K562 (cell line): Measurements from ENCODE around the gene CRTAP. TPM values are rescaled to one million over a fixed set of nuclear protein-coding genes. Genes with fewer than 3 reads are reported as not detected.

Experiments
- ATAC-seq: fragments of 200-7000 bp; cut with Tn5 transposase; 3 replicates; pipeline ENCODE4 v1.9.1; 2020; ENCODE audit warnings: moderate library complexity
- BruUV-seq: library from RNA; stranded (reverse); fragments of 400-500 nt; replicated peaks from 2 replicates; lab custom pipeline; 2021; lab: Mats Ljungman, UMichigan
- CTCF ChIA-PET: fragments of 300-600 bp; formaldehyde crosslinking; extraction: SDS; loops from one replicate; lab custom pipeline; 2021; ENCODE audit warnings: low intra/inter-chr PET ratio; lab: Yijun Ruan, JAX
- POLR2A ChIA-PET: fragments of 300-600, 350-650 bp; sonication (Branson Sonifier 250); formaldehyde crosslinking; extraction: SDS; loops from one replicate; lab custom pipeline; 2021; ENCODE audit warnings: antibody characterized with exemption, inconsistent platforms; lab: Yijun Ruan, JAX
- DNase-seq, 4 experiments: peaks; one replicate each; pipeline versions ENCODE4 v3.0.0 to v3.0.0-alpha.2; 2011 to 2018; ENCODE audit warnings: low spot score in 3 of 4, mixed read lengths in 3 of 4; ENCODE audit errors: extremely low read depth in 1 of 4
- FAIRE-seq: peaks from 2 replicates; lab custom pipeline; 2011; peaks lifted over from hg19 to GRCh38; lab: Jason Lieb, UNC
- H2AFZ ChIP-seq: 2 replicates; pipeline ENCODE4 v1.6.0; 2011; ENCODE audit warnings: low read depth, low read length, control low read depth, inconsistent platforms
- H3K27ac ChIP-seq: fragments of 200-600 bp; 3 replicates; pipeline ENCODE4 v1.8.0; 2011; ENCODE audit warnings: low read depth, mild to moderate bottlenecking, control low read depth, inconsistent platforms, low read length, moderate library complexity, mixed read lengths; ENCODE audit errors: extremely low read depth
- H3K27me3 ChIP-seq, 2 experiments: fragments of 300-600 bp in 1 of 2; 2 replicates in 1 of 2; 3 replicates in 1 of 2; pipeline versions ENCODE4 v1.6.0 to v1.8.0; 2011; ENCODE audit warnings: inconsistent platforms in 2 of 2, low read length in 2 of 2, mild to moderate bottlenecking in 1 of 2, mixed read lengths in 1 of 2, moderate library complexity in 1 of 2; ENCODE audit not compliant: control insufficient read depth in 2 of 2, insufficient read depth in 2 of 2
- H3K36me3 ChIP-seq: fragments of 300-600 bp; 3 replicates; pipeline ENCODE4 v1.8.0; 2011; ENCODE audit warnings: mild to moderate bottlenecking, low read length, inconsistent platforms; ENCODE audit not compliant: control insufficient read depth, insufficient read depth
- H3K4me1 ChIP-seq, 2 experiments: fragments of 200-600 bp in 1 of 2; replicated peaks in 1 of 2; 2 replicates in 1 of 2; 3 replicates in 1 of 2; pipeline versions ENCODE4 v1.5.1 to v1.8.0; 2011; ENCODE audit warnings: inconsistent platforms in 2 of 2, low read length in 2 of 2, mild to moderate bottlenecking in 1 of 2, mixed read lengths in 1 of 2, moderate library complexity in 1 of 2; ENCODE audit not compliant: control insufficient read depth in 2 of 2, insufficient read depth in 2 of 2
- H3K4me2 ChIP-seq: 2 replicates; pipeline ENCODE4 v1.6.1; 2011; ENCODE audit warnings: low read length, control low read depth, inconsistent platforms, mixed read lengths; ENCODE audit not compliant: insufficient read depth
- H3K4me3 ChIP-seq: fragments of 200-600 bp; sonication (generic), shearing (Covaris generic); 2 replicates; pipeline ENCODE4 v1.5.1; 2016; ENCODE audit warnings: control low read depth, inconsistent platforms
- H3K79me2 ChIP-seq: fragments of 200-600 bp; 3 replicates; pipeline ENCODE4 v1.8.0; 2011; ENCODE audit warnings: low read length, inconsistent platforms; ENCODE audit not compliant: control insufficient read depth, insufficient read depth
- H3K9ac ChIP-seq, 2 experiments: 2 replicates each; pipeline versions ENCODE4 v1.6.0 to v1.6.1; 2011; ENCODE audit warnings: low read depth in 2 of 2, low read length in 2 of 2, control low read depth in 1 of 2, inconsistent platforms in 1 of 2, mild to moderate bottlenecking in 1 of 2, mixed read lengths in 1 of 2; ENCODE audit not compliant: insufficient read depth in 1 of 2
- H3K9me1 ChIP-seq: one replicate; pipeline ENCODE4 v1.6.0; 2011; ENCODE audit warnings: inconsistent platforms, mild to moderate bottlenecking, low read length, moderate library complexity; ENCODE audit not compliant: control insufficient read depth, insufficient read depth
- H3K9me3 ChIP-seq: replicated peaks from 2 replicates; pipeline ENCODE4 v1.5.1; 2011; ENCODE audit warnings: low read depth, low read length, inconsistent platforms; ENCODE audit not compliant: control insufficient read depth, insufficient read depth
- H4K20me1 ChIP-seq: replicated peaks from 2 replicates; pipeline ENCODE4 v1.6.1; 2011; ENCODE audit warnings: low read length, inconsistent platforms, mixed read lengths; ENCODE audit not compliant: control insufficient read depth, insufficient read depth
- CREB3L1 ChIP-seq: fragments of 450-650 bp; IDR thresholded peaks from 2 replicates; pipeline ENCODE4 v1.6.1; 2014; ENCODE audit warnings: low read depth, mild to moderate bottlenecking, moderate library complexity, borderline replicate concordance
- ETV1 ChIP-seq: fragments of 450-650 bp; conservative IDR thresholded peaks from 2 replicates; pipeline ENCODE4 v1.6.1; 2016; ENCODE audit warnings: missing genetic modification characterization, control low read depth, low read depth, missing compliant biosample characterization
- FOS ChIP-seq: IDR thresholded peaks from 3 replicates; pipeline ENCODE4 v1.6.1; 2011; ENCODE audit not compliant: insufficient read length; ENCODE audit errors: extremely low read depth
- MLX ChIP-seq, 2 experiments: fragments of 450-650 bp in 1 of 2; sonication (generic) in 1 of 2; formaldehyde crosslinking; conservative IDR thresholded peaks; 2 replicates each; pipeline versions ENCODE4 v1.4.0 to v1.8.1; 2020 to 2022; ENCODE audit warnings: mild to moderate bottlenecking in 1 of 2, missing genetic modification reagents in 1 of 2
- MTA1 ChIP-seq: fragments of 450-650 bp; IDR thresholded peaks from 2 replicates; pipeline ENCODE4 v1.6.1; 2017; ENCODE audit warnings: borderline replicate concordance
- SMC3 ChIP-seq: conservative IDR thresholded peaks from 2 replicates; pipeline ENCODE4 v1.6.1; 2011; ENCODE audit warnings: low read depth, low read length, improper control_type of control experiment; ENCODE audit not compliant: insufficient read depth
- SUPT5H ChIP-seq: fragments of 450-650 bp; IDR thresholded peaks from 2 replicates; pipeline ENCODE4 v1.6.1; 2016
- ZBTB17 ChIP-seq: fragments of 450-650 bp; formaldehyde crosslinking; IDR thresholded peaks from 2 replicates; pipeline ENCODE4 v1.4.0; 2020; ENCODE audit warnings: mild to moderate bottlenecking
- ZNF518B ChIP-seq: fragments of 250-450 bp; sonication (Bioruptor Pico); IDR thresholded peaks from 2 replicates; pipeline ENCODE4 v1.5.0; 2021; ENCODE audit warnings: mild to moderate bottlenecking, moderate library complexity
- WGBS: fragments of 100-300 bp; shearing (Covaris generic); methylation state at CpG from one replicate; pipeline ENCODE4 v1.1.6; 2016; ENCODE audit warnings: low coverage, mixed read lengths; ENCODE audit not compliant: insufficient coverage; ENCODE audit errors: missing lambda C conversion rate; 5-methylcytosine and 5-hydroxymethylcytosine counted together
- in situ Hi-C: fragments of 300-500 bp; cut with MboI; formaldehyde crosslinking; loops from 4 replicates; pipeline ENCODE4 v1.15.0; 2018; ENCODE audit warnings: inconsistent platforms, mixed read lengths
- intact Hi-C: fragments of 100-400 bp; cut with micrococcal nuclease; formaldehyde crosslinking; loops from 2 replicates; pipeline ENCODE4 v1.14.2; 2022
- polyA plus RNA-seq, 8 experiments: library from polyadenylated mRNA; depleted of rRNA in 4 of 8; stranded (reverse) in 5 of 8; unstranded in 3 of 8; fragments of >200 nt; fragmentation: Nextera tagmentation in 2 of 8; fragmentation: Illumina TruSeq in 1 of 8; extraction: Ambion mirVana in 2 of 8; extraction: Trizol in 1 of 8; gene quantifications; 2 replicates each; pipeline versions ENCODE4 v1.2.1 to v1.2.3, GENCODE V29; 2011 to 2014; ENCODE audit warnings: inconsistent platforms in 1 of 8, missing spikeins in 1 of 8
- total RNA-seq, 7 experiments: library from RNA; depleted of rRNA in 6 of 7; stranded (reverse); fragments of >200 nt in 6 of 7; fragmentation: Illumina TruSeq in 2 of 7; extraction: Trizol in 2 of 7; gene quantifications; 2 replicates each; pipeline versions ENCODE4 v1.2.1 to v1.2.3, GENCODE V29; 2011 to 2021; ENCODE audit warnings: low replicate concordance in 1 of 7

CRTAP gene
- total and polyA plus RNA-seq, 9 of the 15 experiments (the other 6 are each of a cell fraction or from before 2014, with no cell fraction given), result 10.0 to 121 (median 53.0) TPM

- in situ Hi-C loops (no loop called here), intact Hi-C loops (no loop called here)
- TF ChIP-seq FOS (no peak), SMC3 (no peak), ZBTB17 (CRISPR knock-in tag) (no peak), MLX (CRISPR knock-in tag; conservative IDR thresholded peaks at IDR 0.05) (no peak), ZNF518B (CRISPR knock-in tag) (no peak), MTA1 (no peak), CREB3L1 (no peak), SUPT5H (no peak), ETV1 (tag) (no peak)
- Histone ChIP-seq H3K36me3 (no peaks in the 10 kb centered on the region), H3K27me3 (peaks cover 7 to 16% of the 10 kb centered on the region in 2 experiments; a peak in 4 of 5 replicates), H3K9me3 (no peaks in the 10 kb centered on the region), H3K4me1 (no peaks in the 10 kb centered on the region), H3K4me3 (no peak overlapping the region), H2AFZ (no peak overlapping the region), H3K79me2 (no peaks in the 10 kb centered on the region), H3K9me1 (no peaks in the 10 kb centered on the region), H4K20me1 (no peaks in the 10 kb centered on the region), H3K9ac (no peak overlapping the region), H3K27ac (no peak overlapping the region), H3K4me2 (no peak overlapping the region)
- WGBS, result 11% methylated on average over 3 of the region's 3 CpGs
- no peak for FAIRE-seq
- no peak for ATAC-seq
- CTCF ChIA-PET, result no interaction called here
- no peak for DNase-seq
- no TSS peak for BruUV-seq
- POLR2A ChIA-PET, result no interaction called here
Observed at GRCh38 chr3:33187368-33187634, 73.5 kb downstream of the CRTAP start.
